ENCODE measurements around the gene KLHL29. TPM values are rescaled to one million over a fixed set of nuclear protein-coding genes. Genes with fewer than 3 reads are reported as not detected.

KLHL29 gene
- total and polyA plus RNA-seq, 10 of the 15 experiments (the other 5 are each of a cell fraction or from before 2014, with no cell fraction given) = 1.4 to 19.5 (median 6.1) TPM

DNA sequence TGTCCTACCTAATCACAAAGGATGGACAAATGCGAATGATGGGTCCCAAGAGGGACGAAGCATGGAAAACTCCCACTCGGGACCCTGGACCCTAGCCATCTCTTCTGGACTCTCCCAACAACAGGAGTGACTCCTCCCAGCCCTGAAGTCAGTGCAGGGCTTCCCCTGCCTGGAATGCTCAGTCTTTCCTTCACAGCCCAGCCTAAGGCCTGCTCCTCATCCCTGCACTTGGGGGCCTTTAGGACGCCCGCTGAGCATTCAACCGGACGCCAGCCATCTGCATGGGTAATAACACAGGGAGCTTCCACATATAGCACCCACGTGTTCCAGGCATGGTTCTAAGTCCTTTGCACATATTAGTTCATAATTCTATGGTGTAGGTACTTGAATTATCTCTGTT, 237.5 kb downstream of the KLHL29 start:
- no peak overlapping the region for H3K4me3 ChIP-seq
- ChIA-PET POLR2A (no interaction called here), RAD21 (ENCODE audit: unreplicated experiment) (no interaction called here), CTCF (no interaction called here), SMC1A (ENCODE audit: uncharacterized antibody, unreplicated experiment) (interaction anchor here (0.6 kb wide), 1 partner anchor 118 kb away, joined by 3 read pairs; no protein-coding TSS in a partner anchor)
- H4K20me1 ChIP-seq (ENCODE audit: control insufficient read depth, insufficient read depth) = no peaks in the 10 kb centered on the region; the same call in 1 of the 2 replicates
- no peak overlapping the region for H2AFZ ChIP-seq (ENCODE audit: control insufficient read depth, low read depth, low read length)
- intact Hi-C loops (cut with micrococcal nuclease; ENCODE audit: unreplicated experiment) = no loop called here
- H3K36me3 ChIP-seq (ENCODE audit: control insufficient read depth in 2 of 2, insufficient read depth in 2 of 2, low read length in 1 of 2) = no peaks in the 10 kb centered on the region; a peak in 1 of 4 replicates
- in situ Hi-C loops (cut with MboI) = no loop called here
- 52% methylated on average over 8 of the region's 8 CpGs for WGBS (ENCODE audit: insufficient coverage, insufficient replicate concordance, low lambda C conversion rate, missing lambda C conversion rate)
- H3K27ac ChIP-seq (ENCODE audit: control insufficient read depth, insufficient read depth) = no peak overlapping the region
- H3K4me1 ChIP-seq (ENCODE audit: control insufficient read depth, insufficient read depth, low read length) = no peaks in the 10 kb centered on the region
- no peaks in the 10 kb centered on the region for H3K79me2 ChIP-seq (ENCODE audit: control insufficient read depth, insufficient read depth, low read length)
- DNase-seq (ENCODE audit: low read depth, low spot score) = no peak
- no peak for FAIRE-seq
- BruUV-seq (replicated peaks) = no TSS peak
- peaks cover 3% of the 10 kb centered on the region for H3K9me3 ChIP-seq (replicated peaks; ENCODE audit: control insufficient read depth, insufficient read depth, low read length)
- H3K9ac ChIP-seq (ENCODE audit: control insufficient read depth, insufficient read depth, low read length) = no peak overlapping the region
- H3K4me2 ChIP-seq (ENCODE audit: control insufficient read depth, insufficient read depth) = no peak overlapping the region
- ATAC-seq = no peak
- no peaks in the 10 kb centered on the region for H3K27me3 ChIP-seq (replicated peaks in 1 of 2; ENCODE audit: control insufficient read depth in 2 of 2, insufficient read depth in 2 of 2, low read length in 1 of 2)
- TF ChIP-seq NFXL1 (IDR thresholded peaks at IDR 0.05; ENCODE audit: borderline replicate concordance) (no peak), TARDBP (IDR thresholded peaks at IDR 0.05; ENCODE audit: borderline replicate concordance) (no peak), CUX1 (IDR thresholded peaks at IDR 0.05; ENCODE audit: insufficient replicate concordance, low read depth, low read length) (no peak)
